Activated CD4-positive, alpha-beta memory T cell treated with anti-CD3 and anti-CD28 coated beads for 36 hours (primary cell): ENCODE results near the gene MRGPRG. TPM values are rescaled to one million over a fixed set of nuclear protein-coding genes. Genes with fewer than 3 reads are reported as not detected.

Experiments used
- CTCF ChIA-PET: fragments of 350-600 bp; sonication (Branson Sonifier 250); formaldehyde crosslinking; loops from one replicate; lab custom pipeline; 2021; ENCODE audit warnings: antibody characterized with exemption, inconsistent platforms; lab: Charles Lee
- POLR2A ChIA-PET: fragments of 350-600 bp; sonication (Branson Sonifier 250); formaldehyde crosslinking; loops from one replicate; lab custom pipeline; 2021; ENCODE audit warnings: antibody characterized with exemption; lab: Charles Lee
- DNase-seq: peaks from one replicate; pipeline ENCODE4 v3.0.0-alpha.2; 2020
- H3K27ac Mint-ChIP-seq: one replicate; pipeline ENCODE4 v1.8.0; 2021; ENCODE audit warnings: mixed read lengths
- H3K27me3 Mint-ChIP-seq: one replicate; pipeline ENCODE4 v1.8.0; 2021; ENCODE audit warnings: mixed read lengths
- H3K36me3 Mint-ChIP-seq: one replicate; pipeline ENCODE4 v1.8.0; 2021; ENCODE audit warnings: mixed read lengths
- H3K4me1 Mint-ChIP-seq: one replicate; pipeline ENCODE4 v1.8.0; 2021; ENCODE audit warnings: low read depth, mixed read lengths
- H3K4me3 Mint-ChIP-seq: one replicate; pipeline ENCODE4 v1.8.0; 2021; ENCODE audit warnings: mild to moderate bottlenecking, mixed read lengths
- H3K9me3 Mint-ChIP-seq: one replicate; pipeline ENCODE4 v1.8.0; 2021; ENCODE audit warnings: mixed read lengths
- intact Hi-C: fragments of 100-400 bp; cut with micrococcal nuclease; formaldehyde crosslinking; loops from one replicate; pipeline ENCODE4 v1.15.1; 2023
- total RNA-seq, 2 experiments: library from RNA; stranded (reverse); gene quantifications; one replicate each; pipeline ENCODE4 v1.2.3, GENCODE V29; 2021

The MRGPRG gene
- total RNA-seq, 2 experiments from 2014 or later = not detected

DNA sequence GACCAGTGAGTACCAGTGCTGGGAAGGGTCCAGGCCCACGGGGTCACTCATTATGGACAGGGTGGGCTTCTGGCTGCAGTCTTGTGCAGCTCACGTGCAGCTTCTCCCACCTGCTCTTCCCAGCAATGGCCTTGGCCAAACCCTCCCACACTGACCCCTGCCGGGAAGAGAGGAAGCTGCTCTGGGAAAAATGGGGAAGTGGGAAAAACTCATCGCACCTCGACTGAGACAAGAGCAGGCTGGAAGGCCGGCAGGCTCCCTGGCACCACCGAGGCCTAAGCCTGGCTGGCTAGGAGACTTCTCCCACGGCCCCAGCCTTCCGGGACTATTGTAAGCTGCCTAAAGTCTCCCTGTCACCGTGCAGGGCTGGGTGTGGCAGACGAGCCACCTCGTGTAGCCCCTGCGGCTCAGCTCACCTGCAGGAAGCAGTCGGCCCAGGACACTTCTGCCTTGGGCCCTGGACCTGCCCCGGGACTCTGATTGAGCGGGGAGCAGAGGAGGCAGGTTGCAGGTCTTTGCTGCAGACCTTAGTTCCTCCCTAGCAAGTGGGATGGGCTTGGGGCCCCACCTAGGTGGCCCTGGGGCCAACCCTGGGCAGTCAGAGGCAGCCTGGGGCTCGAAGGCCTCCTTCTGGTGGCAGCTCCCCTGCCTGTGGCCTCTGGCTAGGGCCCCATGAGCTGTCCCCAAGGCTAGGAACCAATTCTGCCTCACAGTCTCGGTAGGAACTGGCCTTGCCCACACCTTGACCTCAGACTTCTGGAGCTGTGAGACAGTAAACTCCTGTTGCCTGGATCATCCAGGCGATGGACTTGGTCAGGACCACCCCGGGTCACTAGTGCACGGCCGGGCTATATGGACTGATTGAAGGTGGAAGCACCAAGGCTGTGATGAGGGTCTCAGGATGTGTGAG lies 23.1 kb downstream of the MRGPRG start:
- ChIA-PET POLR2A (no interaction called here), CTCF (no interaction called here)
- Mint-ChIP-seq H3K36me3 (no peaks in the 10 kb centered on the region), H3K27ac (no peak overlapping the region), H3K27me3 (no peaks in the 10 kb centered on the region), H3K4me1 (no peaks in the 10 kb centered on the region), H3K9me3 (no peaks in the 10 kb centered on the region), H3K4me3 (no peak overlapping the region)
- intact Hi-C loops = no loop called here
- DNase-seq = no peak

DNA sequence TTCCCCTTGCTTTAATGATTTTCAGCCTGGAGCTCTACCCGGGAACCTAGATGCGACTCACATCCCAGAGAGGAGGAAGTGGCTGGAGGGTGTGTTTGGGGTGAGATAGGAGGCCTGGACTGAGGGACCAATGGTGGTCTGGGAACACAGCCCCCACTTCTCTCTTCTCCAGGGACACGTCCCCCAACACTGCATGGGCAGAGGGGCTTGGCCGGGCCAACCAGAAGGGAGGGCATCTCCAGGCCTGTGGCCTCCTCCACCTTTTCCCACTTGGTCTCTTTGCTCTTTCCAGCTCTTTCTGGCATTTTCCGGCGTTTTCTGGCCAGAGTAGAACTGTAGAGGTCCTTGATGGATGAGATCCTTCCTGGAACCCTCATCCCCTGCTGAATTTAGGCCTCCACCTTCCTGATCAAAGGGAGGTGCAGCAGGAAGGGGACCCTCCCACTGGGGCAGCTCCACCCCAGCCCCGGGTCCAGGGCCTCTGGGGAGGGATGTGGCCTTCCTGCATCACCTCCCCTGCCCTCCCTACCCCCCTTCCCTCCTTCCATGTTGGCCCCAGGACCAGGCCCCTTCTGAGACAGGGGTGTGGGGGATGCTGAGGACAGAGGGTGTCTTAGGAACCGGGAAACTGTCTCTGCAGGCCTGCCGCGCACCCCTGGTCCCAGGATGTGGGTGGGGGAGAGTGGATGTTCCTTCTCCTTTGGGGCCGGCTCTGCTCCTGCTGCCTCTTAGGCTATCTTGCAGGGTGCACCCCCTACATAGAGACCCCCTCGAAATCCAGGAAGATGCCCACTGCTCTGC lies 24.4 kb downstream of the MRGPRG start:
- Mint-ChIP-seq H3K27ac (no peak overlapping the region), H3K36me3 (no peaks in the 10 kb centered on the region), H3K4me3 (no peak overlapping the region), H3K4me1 (no peaks in the 10 kb centered on the region), H3K9me3 (no peaks in the 10 kb centered on the region), H3K27me3 (no peaks in the 10 kb centered on the region)
- no peak for DNase-seq
- ChIA-PET POLR2A (no interaction called here), CTCF (no interaction called here)
- intact Hi-C loops = no loop called here

DNA sequence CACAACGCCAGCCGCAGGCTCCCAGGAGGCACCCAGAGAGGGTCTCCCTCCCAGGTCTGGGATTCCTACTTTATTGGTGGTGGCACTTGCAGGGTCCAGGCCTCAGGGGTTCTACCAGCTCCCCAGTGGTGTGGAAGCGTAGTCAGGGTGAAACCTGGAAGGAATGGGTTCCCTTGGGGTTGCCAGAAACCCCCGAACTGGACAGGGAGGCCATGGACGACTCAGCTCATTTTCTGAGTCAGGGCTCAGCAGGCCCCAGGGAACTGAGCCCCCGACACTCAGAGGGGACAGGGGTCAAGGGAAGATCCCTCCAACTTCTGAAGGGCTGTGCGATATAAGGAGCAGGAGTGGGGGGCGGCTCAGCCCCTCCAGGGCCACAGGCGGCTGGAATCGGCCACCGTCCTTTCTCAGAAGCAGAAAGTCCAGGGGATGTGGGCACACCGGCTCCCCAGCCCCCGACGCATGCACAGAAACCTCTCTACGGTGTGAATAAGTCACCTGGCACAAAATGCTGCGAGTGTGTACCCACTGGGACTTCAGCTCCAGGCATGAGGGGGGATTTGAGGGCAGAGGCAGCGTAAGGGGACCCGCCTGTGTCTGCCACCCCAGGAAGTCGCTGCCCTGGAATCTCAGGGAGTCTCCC lies 25.1 kb downstream of the MRGPRG start:
- Mint-ChIP-seq H3K9me3 (no peaks in the 10 kb centered on the region), H3K27me3 (peaks cover under 1% of the 10 kb centered on the region), H3K36me3 (no peaks in the 10 kb centered on the region), H3K4me1 (no peaks in the 10 kb centered on the region), H3K4me3 (no peak overlapping the region), H3K27ac (no peak overlapping the region)
- intact Hi-C loops = no loop called here
- ChIA-PET CTCF (no interaction called here), POLR2A (no interaction called here)
- DNase-seq = no peak

DNA sequence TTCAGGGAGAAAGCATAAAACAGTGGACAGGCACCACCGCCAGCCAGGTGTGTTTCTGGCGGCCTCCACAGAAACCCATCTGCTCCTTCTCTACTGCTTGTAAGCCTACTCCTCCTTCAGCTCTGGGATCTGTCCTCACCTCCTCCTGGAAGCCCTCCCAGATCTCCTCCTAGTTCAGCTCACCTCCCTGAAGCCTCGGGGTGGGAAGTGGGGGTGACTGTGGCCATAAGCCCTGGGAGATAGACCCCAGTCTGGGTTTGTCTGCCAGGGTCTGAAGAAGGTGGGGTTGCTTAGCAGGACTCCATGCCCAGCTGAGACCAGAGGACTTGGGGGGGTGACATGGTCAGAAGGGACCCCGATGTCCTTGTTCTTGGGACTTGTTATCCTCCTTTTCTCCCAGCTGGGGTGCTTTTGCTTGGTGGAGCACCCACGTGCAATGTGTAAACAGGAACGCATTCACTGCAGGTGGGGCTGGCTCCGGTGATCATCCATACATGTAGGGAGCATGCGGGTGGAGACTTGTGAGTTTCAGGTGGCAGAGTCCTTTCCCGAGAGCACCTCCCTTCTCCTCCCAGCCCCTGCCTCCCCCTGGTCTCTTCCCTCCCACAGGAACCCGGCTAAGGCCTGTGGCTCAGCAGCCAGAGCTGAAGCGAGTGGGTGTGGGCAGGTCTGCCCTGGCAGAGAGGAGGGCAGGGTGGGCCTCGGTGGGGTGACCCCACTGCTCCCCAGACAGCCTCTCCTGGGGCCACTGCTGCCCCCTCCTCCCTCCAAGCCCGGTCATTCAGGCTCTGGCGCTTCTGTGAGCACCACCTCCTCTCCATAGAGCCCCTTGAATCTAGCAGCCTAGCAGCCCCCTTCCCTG lies 25.9 kb downstream of the MRGPRG start:
- Mint-ChIP-seq H3K4me3 (no peak overlapping the region), H3K4me1 (no peaks in the 10 kb centered on the region), H3K36me3 (no peaks in the 10 kb centered on the region), H3K27ac (no peak overlapping the region), H3K9me3 (no peaks in the 10 kb centered on the region), H3K27me3 (peaks cover 3% of the 10 kb centered on the region)
- ChIA-PET CTCF (interaction anchor here (2.0 kb wide), 1 partner anchor 22 kb away, joined by 7 read pairs; no protein-coding TSS in a partner anchor), POLR2A (no interaction called here)
- intact Hi-C loops = no loop called here
- DNase-seq = no peak

DNA sequence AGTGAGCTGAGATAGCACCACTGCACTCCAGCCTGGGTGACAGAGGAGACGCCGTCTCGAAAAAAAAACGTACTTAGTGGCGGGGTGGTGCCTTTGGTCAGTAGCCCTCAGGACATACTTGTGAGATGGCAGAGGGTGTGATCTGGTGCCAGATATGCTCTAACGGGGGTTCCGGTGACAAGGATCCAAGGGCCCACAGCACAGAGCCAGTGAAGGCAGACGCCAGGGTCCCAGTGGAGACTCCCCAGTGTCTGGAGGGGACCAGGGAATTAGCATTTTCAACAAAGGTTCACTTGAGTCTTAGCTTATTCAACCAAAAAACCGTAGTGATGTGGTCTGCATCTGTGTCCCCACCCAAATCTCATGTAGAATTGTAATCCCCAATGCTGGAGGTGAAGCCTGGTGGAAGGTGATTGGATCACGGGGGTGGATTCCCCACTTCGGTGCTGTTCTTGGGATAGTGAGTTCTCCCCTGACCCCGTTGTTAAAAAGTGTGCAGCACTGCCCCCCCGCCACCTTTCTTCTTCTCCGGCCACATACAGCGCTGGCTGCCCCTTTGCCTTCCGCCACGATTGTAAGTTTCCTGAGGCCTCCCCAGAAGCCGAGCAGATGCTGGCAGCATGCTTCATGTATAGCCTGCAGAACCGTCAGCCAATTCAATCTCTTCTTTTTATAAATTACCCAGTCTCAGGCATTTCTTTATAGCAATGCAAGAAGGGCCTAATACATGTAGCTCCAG lies 26.9 kb downstream of the MRGPRG start:
- CTCF ChIA-PET = interaction anchor here (2.0 kb wide), 1 partner anchor 23 kb away, joined by 7 read pairs; no protein-coding TSS in a partner anchor
- intact Hi-C loops = no loop called here
- DNase-seq = no peak
- Mint-ChIP-seq H3K27me3 (peaks cover 3% of the 10 kb centered on the region), H3K36me3 (no peaks in the 10 kb centered on the region), H3K4me3 (no peak overlapping the region), H3K27ac (no peak overlapping the region), H3K4me1 (no peaks in the 10 kb centered on the region), H3K9me3 (no peaks in the 10 kb centered on the region)
- POLR2A ChIA-PET = no interaction called here

DNA sequence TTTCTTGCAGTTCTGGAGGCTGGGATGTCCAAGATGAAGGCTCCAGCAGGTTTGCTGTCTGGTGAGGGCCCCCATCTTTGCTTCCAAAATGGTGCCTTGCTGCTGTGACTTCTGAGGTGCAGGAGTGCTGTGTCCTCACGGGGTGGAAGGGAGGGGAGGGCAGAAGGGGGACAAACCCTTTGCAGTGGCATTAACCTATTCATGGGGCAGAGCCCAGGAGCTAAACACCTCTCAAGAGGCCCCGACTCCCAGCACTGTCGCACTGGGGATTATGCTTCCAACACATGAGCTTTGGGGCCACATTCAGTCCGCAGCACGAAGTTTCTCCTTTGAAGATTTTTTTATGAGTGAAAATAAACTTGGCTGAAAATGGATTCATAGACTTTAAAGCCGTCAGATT lies 28.0 kb downstream of the MRGPRG start:
- CTCF ChIA-PET = interaction anchor here (2.0 kb wide), 1 partner anchor 24 kb away, joined by 7 read pairs; no protein-coding TSS in a partner anchor

DNA sequence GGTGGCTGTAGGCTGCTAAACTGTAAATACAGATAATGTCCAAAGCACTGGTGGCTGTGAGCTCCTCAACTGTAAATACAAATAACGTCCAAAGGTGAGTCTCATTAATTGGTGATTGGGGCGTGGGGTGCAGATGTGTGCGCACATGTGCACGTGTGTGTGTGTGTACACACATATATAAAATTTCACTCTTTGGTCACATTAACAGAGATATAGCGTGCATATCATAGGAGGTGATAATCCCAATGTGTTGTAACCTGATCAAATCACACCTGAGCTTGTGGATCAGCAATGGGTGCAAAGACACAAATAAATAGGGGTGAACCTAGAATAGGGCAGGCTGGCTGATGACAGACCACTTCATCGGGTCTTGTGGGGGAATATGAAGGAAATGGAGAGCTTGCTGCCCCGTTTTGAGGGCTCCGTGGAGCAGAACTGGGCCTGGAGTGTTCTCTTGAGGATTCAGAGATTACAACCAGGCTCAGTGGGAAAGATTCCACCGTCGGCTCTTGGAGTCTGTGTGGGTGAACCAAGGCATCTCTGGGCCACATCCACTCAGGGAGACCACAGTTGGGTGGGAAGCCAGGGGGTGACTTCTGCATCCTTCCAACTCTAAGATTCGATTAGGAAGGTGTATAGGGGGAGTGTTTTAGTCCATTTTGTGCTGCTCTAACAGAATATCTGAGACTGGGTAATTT lies 28.6 kb downstream of the MRGPRG start:
- POLR2A ChIA-PET = no interaction called here
- no peak for DNase-seq
- CTCF ChIA-PET = no interaction called here
- Mint-ChIP-seq H3K9me3 (no peaks in the 10 kb centered on the region), H3K4me1 (no peaks in the 10 kb centered on the region), H3K27ac (no peak overlapping the region), H3K27me3 (peaks cover 3% of the 10 kb centered on the region), H3K36me3 (no peaks in the 10 kb centered on the region), H3K4me3 (no peak overlapping the region)
- intact Hi-C loops = no loop called here

More for the DNA sequence above, 28.0 kb downstream of the MRGPRG start:
- peaks cover 3% of the 10 kb centered on the region for H3K27me3 Mint-ChIP-seq
- POLR2A ChIA-PET = no interaction called here
- H3K9me3 Mint-ChIP-seq = no peaks in the 10 kb centered on the region
- no peak overlapping the region for H3K4me3 Mint-ChIP-seq
- intact Hi-C loops = no loop called here
- H3K27ac Mint-ChIP-seq = no peak overlapping the region
- no peak for DNase-seq
- no peaks in the 10 kb centered on the region for H3K4me1 Mint-ChIP-seq
- H3K36me3 Mint-ChIP-seq = no peaks in the 10 kb centered on the region

DNA sequence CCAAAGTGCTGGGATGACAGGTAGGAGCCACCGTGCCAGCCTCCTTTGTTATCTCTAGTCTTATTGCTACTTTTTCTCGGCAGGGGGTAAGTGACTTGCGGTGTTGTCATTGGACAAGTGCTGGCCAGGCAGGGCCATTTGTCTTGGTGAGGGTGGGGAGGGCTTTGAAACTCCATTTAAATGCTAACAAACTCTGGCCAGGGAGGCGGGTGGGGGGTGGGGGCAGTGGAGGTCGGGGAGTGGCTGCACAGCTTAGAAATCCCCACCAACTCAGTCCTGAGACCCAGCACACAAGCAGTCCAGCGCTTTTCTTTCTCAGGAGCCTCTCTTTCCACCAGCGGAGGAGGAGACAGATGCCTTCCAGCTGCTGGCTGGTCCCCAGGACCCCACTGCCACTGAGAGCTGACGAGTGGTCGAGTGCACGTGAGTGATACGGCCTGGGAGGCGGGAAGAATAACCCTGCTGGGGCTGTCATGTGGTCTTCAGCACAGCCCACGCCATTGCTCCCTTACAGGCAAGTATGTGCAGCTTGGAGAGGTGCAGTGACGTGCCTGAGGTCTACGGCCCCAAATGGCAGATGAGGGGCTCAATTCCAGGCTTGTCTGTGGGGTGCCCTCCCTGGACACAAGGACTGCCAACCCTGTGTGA lies 29.3 kb downstream of the MRGPRG start:
- Mint-ChIP-seq H3K36me3 (no peaks in the 10 kb centered on the region), H3K27me3 (peaks cover 3% of the 10 kb centered on the region), H3K4me1 (no peaks in the 10 kb centered on the region), H3K9me3 (no peaks in the 10 kb centered on the region), H3K4me3 (no peak overlapping the region), H3K27ac (no peak overlapping the region)
- DNase-seq = no peak
- intact Hi-C loops = no loop called here
- POLR2A ChIA-PET = no interaction called here
- CTCF ChIA-PET = no interaction called here

DNA sequence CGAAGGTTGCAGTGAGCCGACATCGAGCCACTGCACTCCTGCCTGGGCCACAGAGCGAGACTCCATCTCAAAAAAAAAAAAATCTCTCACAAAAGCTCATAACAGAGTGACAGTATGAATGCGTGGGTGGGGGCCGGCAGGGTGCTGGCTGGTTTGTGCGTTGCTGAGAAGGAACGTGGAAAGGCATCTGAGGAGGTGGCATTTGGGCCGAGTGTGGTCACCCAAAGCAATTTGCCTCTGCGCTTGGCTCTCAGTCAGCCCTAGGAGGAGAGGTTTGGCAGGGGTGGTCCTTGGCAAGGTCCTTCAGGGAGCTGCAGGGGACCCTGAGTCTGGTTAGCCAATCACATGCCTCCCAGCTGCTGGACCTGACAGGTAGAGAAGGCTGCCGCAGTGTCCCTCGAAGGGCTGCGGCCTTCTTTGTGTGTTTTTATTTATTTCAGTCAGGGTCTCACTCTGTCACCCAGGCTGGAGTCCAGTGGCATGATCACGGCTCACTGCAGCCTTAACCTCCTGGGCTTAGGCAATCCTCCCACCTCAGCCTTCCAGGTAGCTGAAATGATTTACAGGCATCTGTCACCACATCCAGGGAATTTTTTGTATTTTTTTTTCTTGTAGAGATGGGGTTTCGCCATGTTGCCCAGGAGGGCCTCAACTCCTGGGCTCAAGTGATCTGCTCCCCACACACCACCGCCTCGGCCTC lies 30.0 kb downstream of the MRGPRG start:
- ChIA-PET POLR2A (no interaction called here), CTCF (no interaction called here)
- H3K27me3 Mint-ChIP-seq = peaks cover 3% of the 10 kb centered on the region
- H3K9me3 Mint-ChIP-seq = no peaks in the 10 kb centered on the region
- H3K4me1 Mint-ChIP-seq = no peaks in the 10 kb centered on the region
- no peaks in the 10 kb centered on the region for H3K36me3 Mint-ChIP-seq
- H3K27ac Mint-ChIP-seq = no peak overlapping the region
- no peak overlapping the region for H3K4me3 Mint-ChIP-seq
- intact Hi-C loops = no loop called here
- DNase-seq = peak; percentile 3
